Fibroblast of skin of back (primary cell): ENCODE measurements around the gene BNC1. TPM values are rescaled to one million over a fixed set of nuclear protein-coding genes. Genes with fewer than 3 reads are reported as not detected.

Experiments used
- DNase-seq: peaks from one replicate; pipeline ENCODE4 v3.0.0-alpha.2; 2013
- polyA plus RNA-seq, 2 experiments: library from polyadenylated mRNA; unstranded; fragments of 120-200 nt; gene quantifications; one replicate each; pipeline ENCODE4 v1.2.1, GENCODE V29; 2013; ENCODE audit not compliant: insufficient read length in 2 of 2

The BNC1 gene, protein sequence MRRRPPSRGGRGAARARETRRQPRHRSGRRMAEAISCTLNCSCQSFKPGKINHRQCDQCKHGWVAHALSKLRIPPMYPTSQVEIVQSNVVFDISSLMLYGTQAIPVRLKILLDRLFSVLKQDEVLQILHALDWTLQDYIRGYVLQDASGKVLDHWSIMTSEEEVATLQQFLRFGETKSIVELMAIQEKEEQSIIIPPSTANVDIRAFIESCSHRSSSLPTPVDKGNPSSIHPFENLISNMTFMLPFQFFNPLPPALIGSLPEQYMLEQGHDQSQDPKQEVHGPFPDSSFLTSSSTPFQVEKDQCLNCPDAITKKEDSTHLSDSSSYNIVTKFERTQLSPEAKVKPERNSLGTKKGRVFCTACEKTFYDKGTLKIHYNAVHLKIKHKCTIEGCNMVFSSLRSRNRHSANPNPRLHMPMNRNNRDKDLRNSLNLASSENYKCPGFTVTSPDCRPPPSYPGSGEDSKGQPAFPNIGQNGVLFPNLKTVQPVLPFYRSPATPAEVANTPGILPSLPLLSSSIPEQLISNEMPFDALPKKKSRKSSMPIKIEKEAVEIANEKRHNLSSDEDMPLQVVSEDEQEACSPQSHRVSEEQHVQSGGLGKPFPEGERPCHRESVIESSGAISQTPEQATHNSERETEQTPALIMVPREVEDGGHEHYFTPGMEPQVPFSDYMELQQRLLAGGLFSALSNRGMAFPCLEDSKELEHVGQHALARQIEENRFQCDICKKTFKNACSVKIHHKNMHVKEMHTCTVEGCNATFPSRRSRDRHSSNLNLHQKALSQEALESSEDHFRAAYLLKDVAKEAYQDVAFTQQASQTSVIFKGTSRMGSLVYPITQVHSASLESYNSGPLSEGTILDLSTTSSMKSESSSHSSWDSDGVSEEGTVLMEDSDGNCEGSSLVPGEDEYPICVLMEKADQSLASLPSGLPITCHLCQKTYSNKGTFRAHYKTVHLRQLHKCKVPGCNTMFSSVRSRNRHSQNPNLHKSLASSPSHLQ
- 2.6 TPM for polyA plus RNA-seq (2013, experiment 1 of 2; ENCODE audit: insufficient read length)
- 1.6 TPM for polyA plus RNA-seq (2013, experiment 2 of 2; ENCODE audit: insufficient read length)

DNA sequence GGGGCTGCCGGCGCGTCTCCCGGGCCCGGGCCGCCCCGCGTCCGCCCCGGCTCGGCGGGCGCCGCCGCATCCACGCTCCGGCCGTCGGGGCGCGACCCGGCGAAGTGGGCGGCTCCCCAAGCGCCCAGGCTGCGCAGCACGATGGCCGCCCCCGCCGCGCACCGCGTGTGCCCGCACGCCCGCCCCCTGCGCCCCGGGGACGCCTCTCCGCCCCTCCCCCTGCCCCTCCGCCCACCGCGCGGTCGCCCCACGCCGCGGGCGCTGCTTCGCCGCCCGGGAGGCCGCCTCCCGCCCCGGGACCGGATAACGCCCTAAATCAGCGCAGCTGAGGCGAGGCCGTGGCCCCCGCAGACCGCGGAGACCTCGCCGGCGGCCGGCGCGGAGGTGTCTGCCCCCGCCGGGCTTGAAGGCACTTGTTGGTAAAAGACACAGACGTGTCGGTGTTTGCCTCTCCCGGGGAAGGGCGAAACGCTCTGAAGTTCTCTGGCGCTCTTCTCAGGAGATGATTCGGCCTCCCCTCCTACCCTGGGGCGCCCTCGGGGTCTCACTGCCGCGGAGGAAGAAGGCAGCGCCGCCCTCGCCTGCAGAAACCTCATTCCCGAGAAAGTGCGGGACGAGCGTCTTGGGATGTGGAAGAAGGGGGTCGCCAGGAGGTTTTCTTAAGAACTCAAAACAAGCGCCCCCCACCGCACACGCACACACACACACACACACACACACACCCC is at the start of gene BNC1:
Gene BNC1, minus strand, starts transcription at position 106 of the 725 bp plus-strand sequence. Its CDS starts 36 bp downstream, at position 70.
- DNase-seq: no peak

DNA sequence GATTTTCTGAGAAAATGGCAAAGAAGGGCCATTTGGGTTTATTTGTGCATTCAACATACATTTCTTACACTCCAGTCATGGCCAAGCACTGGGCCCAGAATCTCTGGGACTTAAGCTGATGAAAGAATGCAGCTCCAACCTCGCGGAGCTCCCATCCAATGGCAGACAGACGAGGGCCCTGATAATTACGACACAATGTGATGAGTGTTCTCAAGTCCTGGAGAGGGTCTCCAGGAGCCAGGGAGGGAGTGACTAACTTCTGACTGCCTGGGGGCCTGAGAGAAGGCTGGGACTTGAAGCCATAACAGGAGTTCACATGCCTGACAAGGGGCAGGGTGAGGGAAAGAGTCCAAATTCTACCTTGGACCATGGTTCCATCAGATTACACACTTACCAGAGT is 42.6 kb upstream of the BNC1 start:
- DNase-seq: peak; percentile 24

- DNase-seq: no peak
Measured at GRCh38 chr15:83324799-83325198, 40.3 kb upstream of the BNC1 start.

DNA sequence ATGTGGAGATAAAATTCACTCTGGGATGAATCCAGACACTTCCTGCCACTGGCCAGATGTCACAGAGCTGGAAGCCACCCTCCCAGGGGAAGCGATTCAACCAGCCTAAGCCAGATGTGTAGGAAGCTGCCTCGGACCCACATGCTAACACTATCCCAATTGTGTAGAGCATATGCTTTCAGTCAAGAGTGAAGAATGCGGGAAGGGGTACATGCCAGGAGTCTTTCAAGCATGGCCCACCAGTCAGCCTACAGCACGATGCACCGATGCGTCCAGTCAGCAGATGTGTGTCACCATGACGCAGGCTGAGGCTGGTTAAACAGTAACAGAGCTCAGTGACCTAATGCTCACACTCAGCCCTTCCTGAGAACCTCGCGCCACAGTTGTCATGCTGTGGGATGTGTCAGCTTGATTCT is 38.8 kb upstream of the BNC1 start:
- peak; percentile 93 for DNase-seq

DNA sequence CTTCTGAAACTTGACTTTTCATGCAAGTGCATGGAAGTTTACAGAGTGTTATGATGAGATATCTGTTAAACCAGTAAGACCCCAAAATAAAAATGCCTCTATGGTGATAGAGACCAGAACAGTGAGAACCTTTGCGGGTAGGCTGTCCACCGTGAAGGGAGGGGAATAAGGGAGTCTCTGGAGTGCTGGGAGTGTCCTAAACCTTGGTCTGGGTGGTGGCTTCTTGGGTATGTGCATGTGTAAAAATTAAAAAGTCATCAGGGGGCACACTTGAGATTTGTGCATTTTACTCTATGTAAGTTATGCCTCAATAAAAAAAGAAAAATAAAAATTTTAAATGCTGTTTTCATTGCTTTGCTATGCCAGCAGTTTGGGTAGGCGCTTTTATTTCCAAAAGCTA is 38.2 kb upstream of the BNC1 start:
- no peak for DNase-seq

GRCh38 chr15:83322061-83322460 is 37.6 kb upstream of the BNC1 start:
- DNase-seq: peak; percentile 68

- peak; percentile 78 for DNase-seq
Measured at GRCh38 chr15:83320844-83321243, 36.4 kb upstream of the BNC1 start.

GRCh38 chr15:83320404-83320803 is 35.9 kb upstream of the BNC1 start:
- DNase-seq: peak; percentile 73

- no peak for DNase-seq
Measured at GRCh38 chr15:83319771-83320170, 35.3 kb upstream of the BNC1 start.

GRCh38 chr15:83318861-83319415 is 34.5 kb upstream of the BNC1 start:
- DNase-seq: no peak

- DNase-seq: no peak
Measured at GRCh38 chr15:83318036-83318435, 33.6 kb upstream of the BNC1 start.

DNA sequence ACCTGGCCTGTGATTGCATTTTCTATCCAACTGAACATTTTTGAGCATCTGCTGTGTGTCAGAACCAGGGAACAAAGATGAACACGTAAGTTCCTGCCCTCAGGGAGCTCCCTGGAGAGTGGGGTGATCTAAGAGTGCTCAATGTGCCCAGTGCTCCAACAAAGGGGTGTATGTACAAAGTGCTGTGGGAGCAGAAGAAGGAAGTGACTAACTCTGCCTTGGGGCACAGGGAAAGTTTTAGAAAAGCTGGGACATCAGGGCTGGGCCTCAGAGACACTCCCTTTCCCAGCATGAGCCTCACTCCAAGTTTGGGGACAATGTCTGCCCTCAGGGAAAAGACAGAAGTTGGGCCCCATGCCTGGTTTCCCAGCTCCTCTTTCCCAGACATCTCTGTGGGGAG is 27.6 kb upstream of the BNC1 start:
- no peak for DNase-seq

- no peak for DNase-seq
Measured at GRCh38 chr15:83310521-83311456, 26.3 kb upstream of the BNC1 start.

- no peak for DNase-seq
Measured at GRCh38 chr15:83308671-83309070, 24.2 kb upstream of the BNC1 start.

- DNase-seq: peak; percentile 45
Measured at GRCh38 chr15:83306561-83306960, 22.1 kb upstream of the BNC1 start.

GRCh38 chr15:83305704-83306291 is 21.3 kb upstream of the BNC1 start:
- DNase-seq: no peak

- DNase-seq: no peak
Measured at GRCh38 chr15:83304861-83305703, 20.6 kb upstream of the BNC1 start.

- no peak for DNase-seq
Measured at GRCh38 chr15:83303535-83303934, 19.1 kb upstream of the BNC1 start.

- peak; percentile 58 for DNase-seq
Measured at GRCh38 chr15:83300826-83301225, 16.4 kb upstream of the BNC1 start.

DNA sequence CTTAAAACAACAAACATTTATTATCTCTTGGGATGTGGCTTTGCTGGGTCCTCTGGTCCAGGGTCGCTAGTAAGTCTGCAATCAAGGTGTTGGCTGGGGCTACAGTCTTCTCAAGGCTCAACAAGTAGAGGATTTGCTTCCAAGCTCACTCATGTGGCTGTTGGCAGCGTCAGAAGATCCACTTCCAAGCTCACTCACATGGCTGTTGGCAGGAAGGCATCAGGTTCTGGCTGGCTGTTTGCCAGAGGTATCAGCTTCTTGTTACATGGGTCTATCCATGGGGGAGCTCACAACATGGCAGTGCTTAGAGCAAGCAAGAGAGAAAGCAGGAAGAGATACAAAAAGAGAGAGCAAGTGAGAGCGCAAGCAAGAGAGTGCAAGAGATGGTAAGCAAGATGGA is 15.0 kb upstream of the BNC1 start:
- DNase-seq: no peak
